Gastrocnemius medialis (tissue), 4 donors: ENCODE measurements around the gene SV2C.

Experiments used
- CTCF ChIP-seq, 5 experiments: fragments of 450-650 bp in 3 of 5; fragments of 200-600 bp in 2 of 5; sonication (generic) in 2 of 5; IDR thresholded peaks in 4 of 5; conservative IDR thresholded peaks in 1 of 5; 1 replicate in 4 of 5; 2 replicates in 1 of 5; pipeline ENCODE4 v1.5.1; 2016 to 2019; ENCODE audit warnings: antibody characterized with exemption in 5 of 5, mild to moderate bottlenecking in 3 of 5, moderate library complexity in 3 of 5
- POLR2A ChIP-seq, 2 donors: fragments of 450-650 bp; IDR thresholded peaks; one replicate each; pipeline ENCODE4 v1.6.1; 2017; ENCODE audit warnings: antibody characterized with exemption in 2 of 2, mild to moderate bottlenecking in 2 of 2, moderate library complexity in 2 of 2

GRCh38 chr5:76294573-76294972 lies 211.4 kb downstream of the SV2C start:
- TF ChIP-seq POLR2A (IDR thresholded peaks at IDR 0.05), result no peak
- TF ChIP-seq CTCF (IDR thresholded peaks at IDR 0.05 in 4 of 5, conservative IDR thresholded peaks at IDR 0.05 in 1 of 5), result no peak
